HL-60 (cell line): ENCODE measurements around the gene SHISAL2A.

Source experiments
- CTCF ChIP-seq: IDR thresholded peaks from one replicate; pipeline ENCODE4 v1.5.1; 2011; ENCODE audit warnings: low read length, control low read depth, inconsistent platforms; ENCODE audit not compliant: insufficient read depth
- POLR2AphosphoS5 ChIP-seq: IDR thresholded peaks from 2 replicates; pipeline ENCODE4 v1.6.1; 2012; ENCODE audit warnings: low read depth
- REST ChIP-seq: IDR thresholded peaks from 2 replicates; pipeline ENCODE4 v1.6.1; 2012; ENCODE audit warnings: low read depth; ENCODE audit not compliant: insufficient replicate concordance

GRCh38 chr1:52604063-52604770 lies 28.8 kb upstream of the SHISAL2A start:
- TF ChIP-seq CTCF, result no peak
- no peak for TF ChIP-seq POLR2AphosphoS5
- TF ChIP-seq REST, result no peak
